GM18517 (cell line): ENCODE data around the gene KIF1B.
"Not testable (repeated sequence)": the region's sequence is repeated elsewhere in the genome, so short reads cannot be mapped to it uniquely, and the experiment has no call there.

Experiments
- ATAC-seq: cut with Tn5 transposase; IDR thresholded peaks from one replicate; pipeline ENCODE4 v1.9.1; 2021; ENCODE audit warnings: mild to moderate bottlenecking, moderate library complexity; ENCODE audit not compliant: unreplicated experiment

The KIF1B gene

GRCh38 chr1:10189659-10190058 is 20.7 kb upstream of the KIF1B start:
- no peak for ATAC-seq

DNA sequence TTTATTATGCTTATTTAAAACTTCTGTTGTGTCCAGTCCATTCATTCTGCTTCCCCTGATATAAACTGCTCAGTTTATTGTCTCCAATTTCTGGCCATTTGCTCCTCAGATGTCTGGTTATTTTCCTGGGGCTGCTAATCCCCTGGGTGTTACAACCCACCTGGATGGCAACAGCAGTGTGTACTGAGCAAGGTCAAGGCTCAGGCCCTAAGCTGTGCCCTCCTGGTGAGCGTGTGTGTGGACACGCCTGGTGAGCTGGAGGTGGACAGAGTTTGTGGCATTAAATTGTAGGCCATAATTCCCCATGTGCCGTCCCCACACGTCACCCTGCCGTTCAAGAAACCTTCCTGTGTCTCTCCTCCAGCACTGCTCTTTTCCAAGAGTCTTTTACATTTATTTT is 18.1 kb upstream of the KIF1B start:
- no peak for ATAC-seq

- ATAC-seq = no peak
Measured at GRCh38 chr1:10193288-10193687, 17.1 kb upstream of the KIF1B start.

- no peak for ATAC-seq
Measured at GRCh38 chr1:10195570-10195969, 14.8 kb upstream of the KIF1B start.

GRCh38 chr1:10196976-10197375 is 13.4 kb upstream of the KIF1B start:
- ATAC-seq = no peak

- no peak for ATAC-seq
Measured at GRCh38 chr1:10200620-10201019, 9.8 kb upstream of the KIF1B start.

DNA sequence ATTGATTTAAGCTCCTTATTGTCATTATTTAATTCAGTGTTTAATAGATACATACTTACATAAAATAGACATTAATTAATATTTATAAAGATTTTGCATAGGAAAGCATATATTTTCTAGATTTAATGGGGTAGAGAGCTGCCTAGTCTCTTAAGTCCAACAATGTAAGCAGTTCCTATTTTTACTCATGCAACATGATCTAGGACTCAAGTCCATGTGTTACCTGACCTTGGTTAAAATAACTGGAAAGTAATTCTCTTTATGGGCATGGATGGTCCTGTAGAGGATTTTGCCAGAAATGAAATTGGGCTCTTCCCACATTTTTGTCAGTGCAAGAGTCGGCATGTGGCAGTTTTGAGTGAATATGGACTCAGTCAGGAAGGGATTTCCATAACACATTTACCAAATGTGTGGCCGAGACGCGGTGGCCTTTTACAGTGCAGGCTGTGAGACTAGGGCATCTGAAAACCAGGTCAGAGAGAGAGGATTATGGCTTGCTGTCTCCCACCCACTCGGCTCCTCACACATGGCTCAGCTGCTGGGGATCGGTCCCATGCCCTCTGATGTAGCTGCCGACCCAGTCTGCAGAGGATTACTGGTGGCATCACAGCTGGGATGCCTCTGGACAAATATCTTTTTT is 6.2 kb upstream of the KIF1B start:
- ATAC-seq = no peak

- ATAC-seq = not testable (repeated sequence)
Measured at GRCh38 chr1:10205206-10205605, 5.2 kb upstream of the KIF1B start.

DNA sequence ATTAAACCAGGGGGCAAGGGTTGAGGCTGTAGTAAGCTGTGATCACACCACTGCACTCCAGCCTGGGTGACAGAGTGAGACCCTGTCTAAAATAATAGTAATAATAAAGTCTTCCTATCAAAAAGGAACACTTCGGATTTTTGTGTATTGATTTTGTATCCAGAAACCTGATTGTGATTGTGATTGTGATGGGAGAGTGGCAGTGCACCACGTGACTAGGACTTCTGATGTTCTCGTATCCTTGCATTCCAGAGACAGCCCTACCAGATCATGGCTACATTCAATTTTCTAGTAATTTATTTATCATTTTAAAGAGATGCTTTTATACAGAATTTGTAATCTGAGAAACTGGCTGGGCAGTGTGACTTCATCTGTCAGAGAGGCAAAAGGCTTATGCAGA is 2.6 kb upstream of the KIF1B start:
- ATAC-seq = no peak

GRCh38 chr1:10208537-10208936 is 1.8 kb upstream of the KIF1B start:
- no peak for ATAC-seq

DNA sequence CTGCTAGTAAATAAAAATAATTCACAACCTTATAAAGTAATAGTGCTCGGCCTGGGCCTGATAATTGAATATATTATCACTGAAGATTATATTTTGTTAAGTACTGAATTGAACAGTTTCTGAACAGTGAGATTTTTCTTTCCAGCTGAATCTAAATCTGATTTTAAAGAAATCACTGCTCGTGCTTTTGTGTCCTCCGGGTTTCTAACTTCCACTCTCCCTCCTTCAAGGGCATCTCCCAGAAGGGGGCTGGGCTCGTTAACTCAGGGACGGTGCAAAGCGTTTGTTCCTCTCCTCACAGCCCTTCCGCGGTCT is 823 bp upstream of the KIF1B start:
- ATAC-seq = no peak

GRCh38 chr1:10210841-10211804 is 753 bp downstream of the KIF1B start:
- ATAC-seq = no peak

DNA sequence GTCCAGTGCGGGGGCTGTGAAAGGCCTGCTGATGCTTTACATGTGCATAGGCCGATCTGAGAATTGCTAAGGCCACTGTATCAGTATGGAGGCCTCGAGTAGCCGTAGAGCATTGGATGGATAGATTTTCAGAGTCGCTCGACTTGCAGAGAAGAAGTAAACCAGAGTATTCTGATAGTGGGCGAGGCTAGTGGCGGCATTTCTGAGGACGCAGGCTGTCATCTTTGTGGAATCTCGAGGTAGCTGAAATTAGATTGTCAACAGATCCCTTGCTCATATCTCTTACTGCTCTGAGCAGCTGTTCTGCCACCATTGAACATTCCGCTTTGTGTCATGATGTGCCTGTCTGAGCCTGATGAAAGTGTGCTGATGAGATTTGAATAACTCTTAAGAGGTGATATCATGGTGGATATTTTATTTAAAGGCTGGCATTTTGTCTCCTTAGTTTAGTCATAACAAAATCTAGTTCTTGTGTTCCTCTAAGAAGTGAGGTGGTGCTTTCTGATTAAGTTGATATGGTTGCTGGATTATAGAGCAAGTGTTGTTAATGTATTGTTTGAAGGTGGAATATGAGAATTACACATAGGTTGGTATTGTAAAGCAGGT is 1.5 kb downstream of the KIF1B start:
- no peak for ATAC-seq

GRCh38 chr1:10212476-10212875 is 2.1 kb downstream of the KIF1B start:
- no peak for ATAC-seq

DNA sequence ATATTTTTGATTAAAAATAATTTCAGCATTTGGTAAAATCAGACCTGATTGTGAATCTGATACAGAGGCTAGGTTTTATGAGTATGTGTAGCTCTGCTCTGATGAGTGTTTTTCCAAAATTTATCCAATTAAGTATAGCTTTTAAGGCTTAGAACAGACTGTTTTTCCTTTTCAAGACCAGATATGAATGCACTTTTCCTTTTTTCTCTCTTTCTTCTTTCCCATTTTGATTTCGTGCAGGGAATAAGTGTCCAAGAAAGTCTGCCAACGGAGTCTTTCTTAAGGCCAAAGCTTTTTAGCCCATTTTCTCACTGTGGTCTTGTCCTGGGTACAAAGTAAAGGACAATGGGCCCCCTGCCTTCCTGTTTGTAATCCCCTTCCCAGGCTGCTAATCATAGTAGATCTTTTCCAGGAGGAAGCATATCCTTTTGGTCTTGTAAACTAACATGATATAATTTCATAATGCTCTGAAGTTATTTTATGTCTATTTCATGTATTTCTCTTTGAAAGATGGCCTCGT is 2.9 kb downstream of the KIF1B start:
- ATAC-seq = no peak

DNA sequence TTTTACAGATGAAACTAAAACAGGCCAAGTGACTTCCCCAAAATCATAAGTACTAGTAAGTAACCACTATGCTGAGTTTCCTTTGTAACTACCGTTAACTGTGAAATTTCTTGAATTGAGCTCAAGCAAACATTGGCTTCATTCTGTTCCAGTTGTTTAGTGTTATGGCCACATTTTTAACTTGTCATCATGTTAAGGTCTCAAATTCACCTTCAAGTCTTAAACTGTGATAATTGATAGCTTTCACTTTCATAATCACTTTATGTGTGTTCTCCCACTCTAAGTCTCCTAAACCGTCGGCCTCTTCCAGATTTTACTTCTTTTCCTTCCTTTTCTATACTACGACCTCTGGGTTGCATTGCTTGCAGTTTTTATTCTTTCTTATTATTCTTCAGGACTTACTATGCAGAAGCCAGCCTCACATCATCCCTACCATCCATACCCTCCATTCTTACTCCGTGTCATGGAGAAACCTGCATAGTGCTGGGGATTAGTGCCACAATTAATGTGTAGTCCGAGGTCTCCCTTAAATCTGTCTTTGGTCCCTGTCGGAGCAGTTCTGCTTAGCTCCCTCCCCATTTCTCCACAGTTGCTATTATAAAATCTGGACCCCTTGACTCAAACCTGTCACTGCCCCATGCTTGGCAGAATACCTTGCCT is 5.8 kb downstream of the KIF1B start:
- ATAC-seq = no peak

DNA sequence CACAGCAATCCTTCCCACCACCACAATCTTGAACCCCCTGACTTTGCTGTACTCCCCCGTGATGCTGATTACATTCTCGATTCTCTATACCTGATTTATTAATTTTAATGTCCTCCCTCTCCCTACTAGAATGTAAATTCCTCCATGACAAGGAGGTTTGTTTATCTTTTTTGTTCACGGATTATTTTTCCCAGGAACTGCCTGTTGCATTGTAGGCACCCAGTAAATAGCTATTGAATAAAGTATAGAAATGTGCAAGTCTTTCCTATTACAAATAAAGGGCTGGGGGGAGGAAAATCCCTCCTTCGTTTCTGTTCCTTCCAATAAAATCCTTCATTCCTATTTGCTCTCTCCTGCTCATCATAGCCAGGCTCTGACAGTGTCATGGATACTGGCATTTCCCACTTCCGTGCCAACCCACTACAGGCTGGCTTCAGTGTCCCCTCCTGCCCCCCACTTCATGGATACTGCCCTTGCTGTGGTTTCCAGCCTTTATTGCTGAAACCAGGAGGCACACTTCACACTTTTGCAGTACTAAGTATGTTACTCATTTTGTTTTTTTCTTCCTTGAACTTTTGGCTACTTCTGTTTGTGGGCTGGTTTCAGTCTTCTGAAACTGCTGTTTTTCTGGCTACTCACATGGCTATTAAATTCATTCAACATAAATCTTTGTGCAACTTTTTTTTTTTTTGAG is 7.5 kb downstream of the KIF1B start:
- no peak for ATAC-seq

GRCh38 chr1:10220200-10220599 is 9.8 kb downstream of the KIF1B start:
- no peak for ATAC-seq

- not testable (repeated sequence) for ATAC-seq
Measured at GRCh38 chr1:10220657-10221056, 10.3 kb downstream of the KIF1B start.

GRCh38 chr1:10225573-10225972 is 15.2 kb downstream of the KIF1B start:
- no peak for ATAC-seq

GRCh38 chr1:10228528-10228927 is 18.2 kb downstream of the KIF1B start:
- ATAC-seq = no peak
